MCF 10A (cell line): Measurements from ENCODE around the gene PRR18. TPM values are rescaled to one million over a fixed set of nuclear protein-coding genes. Genes with fewer than 3 reads are reported as not detected.
A peak's percentile ranks its signal among the peaks of the same experiment; 100 is the strongest.

Source experiments
- BruUV-seq: library from RNA; stranded (reverse); fragments of 400-500 nt; replicated peaks from 2 replicates; lab custom pipeline; 2021; lab: Mats Ljungman, UMichigan
- CTCF ChIA-PET: fragments of 300-600 bp; sonication (Branson Sonifier 250); formaldehyde crosslinking; extraction: SDS; loops from one replicate; lab custom pipeline; 2021; ENCODE audit warnings: antibody characterized with exemption, inconsistent platforms; lab: Yijun Ruan, JAX
- POLR2A ChIA-PET: fragments of 300-600, 350-650 bp; sonication (Branson Sonifier 250); formaldehyde crosslinking; extraction: SDS; loops from one replicate; lab custom pipeline; 2020; ENCODE audit warnings: antibody characterized with exemption, inconsistent platforms; lab: Yijun Ruan, JAX
- DNase-seq: peaks from one replicate; pipeline ENCODE4 v3.0.0-alpha.2; 2018; ENCODE audit not compliant: unreplicated experiment
- H3K27ac Mint-ChIP-seq: one replicate; pipeline ENCODE4 v1.8.0; 2022; ENCODE audit warnings: mild to moderate bottlenecking, low read depth, mixed read lengths; ENCODE audit not compliant: unreplicated experiment
- H3K27me3 Mint-ChIP-seq: one replicate; pipeline ENCODE4 v1.8.0; 2022; ENCODE audit warnings: mixed read lengths; ENCODE audit not compliant: insufficient read depth, unreplicated experiment
- H3K36me3 Mint-ChIP-seq: one replicate; pipeline ENCODE4 v1.8.0; 2022; ENCODE audit warnings: mild to moderate bottlenecking, moderate library complexity, mixed read lengths; ENCODE audit not compliant: insufficient read depth, unreplicated experiment
- H3K4me1 Mint-ChIP-seq: one replicate; pipeline ENCODE4 v1.8.0; 2022; ENCODE audit warnings: mixed read lengths; ENCODE audit not compliant: insufficient read depth, unreplicated experiment
- H3K4me3 Mint-ChIP-seq: one replicate; pipeline ENCODE4 v1.8.0; 2022; ENCODE audit warnings: mild to moderate bottlenecking, moderate library complexity, mixed read lengths; ENCODE audit not compliant: unreplicated experiment
- H3K9me3 Mint-ChIP-seq: one replicate; pipeline ENCODE4 v1.8.0; 2022; ENCODE audit warnings: mixed read lengths; ENCODE audit not compliant: unreplicated experiment
- CTCF ChIP-seq: fragments of 200-600 bp; IDR thresholded peaks from one replicate; pipeline ENCODE4 v1.8.0; 2022; ENCODE audit warnings: antibody characterized with exemption, mild to moderate bottlenecking; ENCODE audit not compliant: unreplicated experiment
- intact Hi-C: fragments of 100-400 bp; cut with micrococcal nuclease; formaldehyde crosslinking; loops from 2 replicates; pipeline ENCODE4 v1.14.1; 2022
- total RNA-seq: library from RNA; stranded (reverse); gene quantifications from 2 replicates; pipeline ENCODE4 v1.2.3, GENCODE V29; 2022

The PRR18 gene
- total RNA-seq, 1 experiment from 2014 or later = 0.12 TPM

GRCh38 chr6:166344240-166344639 lies 36.0 kb upstream of the PRR18 start:
- Mint-ChIP-seq H3K27ac (no peak overlapping the region), H3K36me3 (peaks cover 7% of the 10 kb centered on the region), H3K9me3 (no peaks in the 10 kb centered on the region), H3K4me1 (no peaks in the 10 kb centered on the region), H3K27me3 (no peaks in the 10 kb centered on the region), H3K4me3 (no peak overlapping the region)
- ChIA-PET POLR2A (interaction anchor here (4.5 kb wide), 1 partner anchor 37 kb away, joined by 37 read pairs; no protein-coding TSS in a partner anchor), CTCF (interaction anchor here (1.1 to 2.1 kb wide), 3 partner anchors 34 to 68 kb away, joined by 3 to 8 read pairs (median 4); no protein-coding TSS in a partner anchor)
- no TSS peak for BruUV-seq
- intact Hi-C loops = no loop called here
- no peak for TF ChIP-seq CTCF
- no peak for DNase-seq

GRCh38 chr6:166343150-166343487 lies 34.9 kb upstream of the PRR18 start:
- H3K4me1 Mint-ChIP-seq = peaks cover 4% of the 10 kb centered on the region
- no peak for TF ChIP-seq CTCF
- intact Hi-C loops = no loop called here
- ChIA-PET CTCF (interaction anchor here (0.6 to 1.4 kb wide), 4 partner anchors 17 to 198 kb away, joined by 3 to 5 read pairs (median 3); no protein-coding TSS in a partner anchor), POLR2A (interaction anchor here (0.6 to 4.5 kb wide), 8 partner anchors 10 to 56 kb away, joined by 3 to 37 read pairs (median 4); no protein-coding TSS in a partner anchor)
- no peaks in the 10 kb centered on the region for H3K27me3 Mint-ChIP-seq
- peaks cover 6% of the 10 kb centered on the region for H3K36me3 Mint-ChIP-seq
- peak overlapping the region; percentile 87 for H3K4me3 Mint-ChIP-seq
- peak overlapping the region; percentile 89 for H3K27ac Mint-ChIP-seq
- no peaks in the 10 kb centered on the region for H3K9me3 Mint-ChIP-seq
- BruUV-seq = no TSS peak
- DNase-seq = no peak

- intact Hi-C loops = loop anchor here (1.0 kb wide), 1 partner anchor 39 kb away; no protein-coding TSS in a partner anchor
- H3K27ac Mint-ChIP-seq = peak within 1 kb of the TSS; percentile 89
- no peaks in the 10 kb centered on the region for H3K9me3 Mint-ChIP-seq
- CTCF ChIA-PET = interaction anchor here (0.6 to 1.4 kb wide), 7 partner anchors 14 to 199 kb away, joined by 3 to 5 read pairs (median 3); no protein-coding TSS in a partner anchor
- DNase-seq = peak; percentile 75
- peaks cover 6% of the 10 kb centered on the region for H3K4me1 Mint-ChIP-seq
- BruUV-seq = TSS peak; percentile 83
- no peak for TF ChIP-seq CTCF
- H3K27me3 Mint-ChIP-seq = no peaks in the 10 kb centered on the region
- H3K4me3 Mint-ChIP-seq = peak within 1 kb of the TSS; percentile 87
- POLR2A ChIA-PET = interaction anchor here (0.6 to 4.5 kb wide), 13 partner anchors 10 to 107 kb away, joined by 3 to 37 read pairs (median 4); no protein-coding TSS in a partner anchor
- H3K36me3 Mint-ChIP-seq = peaks cover under 1% of the 10 kb centered on the region
Measured at GRCh38 chr6:166342349-166343149, 34.4 kb upstream of the PRR18 start, which contains the start of gene SFT2D1. Gene SFT2D1, minus strand, starts transcription at chr6:166342545. Its CDS starts 64 bp downstream, at chr6:166342481.

- peak overlapping the region; percentile 89 for H3K27ac Mint-ChIP-seq
- peak; percentile 16 for DNase-seq
- no peaks in the 10 kb centered on the region for H3K9me3 Mint-ChIP-seq
- H3K4me1 Mint-ChIP-seq = peaks cover 6% of the 10 kb centered on the region
- intact Hi-C loops = loop anchor here (1.0 kb wide), 1 partner anchor 39 kb away; no protein-coding TSS in a partner anchor
- ChIA-PET CTCF (interaction anchor here (0.6 to 1.4 kb wide), 4 partner anchors 13 to 178 kb away, joined by 3 to 5 read pairs (median 4); no protein-coding TSS in a partner anchor), POLR2A (interaction anchor here (0.6 to 4.5 kb wide), 10 partner anchors 15 to 551 kb away, joined by 3 to 37 read pairs (median 4); no protein-coding TSS in a partner anchor)
- TF ChIP-seq CTCF = no peak
- peak overlapping the region; percentile 87 for H3K4me3 Mint-ChIP-seq
- H3K36me3 Mint-ChIP-seq = no peaks in the 10 kb centered on the region
- TSS peak; percentile 74 for BruUV-seq
- no peaks in the 10 kb centered on the region for H3K27me3 Mint-ChIP-seq
Measured at GRCh38 chr6:166341977-166342348, 33.8 kb upstream of the PRR18 start.
